Thoracic aorta (tissue), 2 donors: ENCODE data around the gene RCL1. TPM values are rescaled to one million over a fixed set of nuclear protein-coding genes. Genes with fewer than 3 reads are reported as not detected.
"Not testable (repeated sequence)": the region's sequence is repeated elsewhere in the genome, so short reads cannot be mapped to it uniquely, and the experiment has no call there.

Experiments
- ATAC-seq: fragments of 150-250 bp; one replicate; pipeline ENCODE4 v1.8.0; 2017; ENCODE audit warnings: low read depth; ENCODE audit not compliant: insufficient number of reproducible peaks, low FRiP score
- DNase-seq: peaks from one replicate; pipeline ENCODE4 v3.0.0-alpha.2; 2020; ENCODE audit warnings: low spot score
- H3K27ac ChIP-seq, 2 donors: fragments of 200-600 bp; sonication (generic); 1 replicate in 1 of 2; 2 replicates in 1 of 2; pipeline ENCODE4 v1.5.1; 2016; ENCODE audit warnings: mild to moderate bottlenecking in 2 of 2, moderate library complexity in 2 of 2
- H3K27me3 ChIP-seq: fragments of 200-600 bp; sonication (generic); replicated peaks from 2 replicates; pipeline ENCODE4 v1.6.0; 2016; ENCODE audit warnings: mild to moderate bottlenecking; ENCODE audit not compliant: insufficient read depth
- H3K36me3 ChIP-seq: fragments of 200-600 bp; sonication (generic); one replicate; pipeline ENCODE4 v1.5.1; 2016
- H3K4me1 ChIP-seq, 2 donors: fragments of 200-600 bp; sonication (generic); 1 replicate in 1 of 2; 2 replicates in 1 of 2; pipeline versions ENCODE4 v1.5.1 to v1.6.0; 2016; ENCODE audit warnings: low read depth in 2 of 2, mild to moderate bottlenecking in 1 of 2; ENCODE audit not compliant: control insufficient read depth in 1 of 2
- H3K4me3 ChIP-seq: fragments of 200-600 bp; sonication (generic); 2 replicates; pipeline ENCODE4 v1.5.1; 2016; ENCODE audit warnings: mild to moderate bottlenecking
- H3K9me3 ChIP-seq: fragments of 200-600 bp; sonication (generic); 2 replicates; pipeline ENCODE4 v1.5.1; 2016
- CTCF ChIP-seq: fragments of 200-600 bp; sonication (generic); IDR thresholded peaks from one replicate; pipeline ENCODE4 v1.5.1; 2019; ENCODE audit warnings: antibody characterized with exemption
- total RNA-seq, 2 donors: library from RNA; depleted of rRNA; stranded (reverse); fragments of >200 nt; gene quantifications; one replicate each; pipeline versions ENCODE4 v1.1.0 to v1.2.3, GENCODE V29; 2016

RCL1 gene
- total RNA-seq, 2 donors from 2014 or later: 29.6 to 62.2 TPM

DNA sequence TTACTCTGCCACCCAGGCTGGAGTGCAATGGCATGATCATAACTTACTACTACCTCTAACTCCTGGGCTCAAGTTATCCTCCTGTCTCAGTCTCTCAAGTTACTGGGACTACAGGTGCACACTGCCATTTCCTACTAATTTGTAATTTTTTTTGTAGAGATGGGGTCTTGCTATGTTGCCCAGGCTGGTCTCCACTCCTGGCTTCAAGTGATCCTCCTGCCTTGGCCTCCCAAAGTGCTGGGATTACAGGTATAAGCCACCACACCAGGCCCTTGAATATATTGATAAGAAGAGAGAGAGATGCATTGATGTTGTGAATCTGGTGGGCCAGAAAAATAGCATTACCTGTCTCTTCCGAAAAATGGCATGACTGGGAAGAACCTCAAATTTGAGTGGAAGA, 21.0 kb upstream of the RCL1 start:
- no peaks in the 10 kb centered on the region for H3K36me3 ChIP-seq
- no peak for TF ChIP-seq CTCF
- no peak overlapping the region for H3K4me3 ChIP-seq
- H3K27ac ChIP-seq: no peak overlapping the region
- no peaks in the 10 kb centered on the region for H3K4me1 ChIP-seq
- H3K9me3 ChIP-seq: no peaks in the 10 kb centered on the region
- DNase-seq (no peak), ATAC-seq (no peak)
- no peaks in the 10 kb centered on the region for H3K27me3 ChIP-seq

GRCh38 chr9:4774209-4774608, 18.5 kb upstream of the RCL1 start:
- ATAC-seq: peak; percentile 69

GRCh38 chr9:4774958-4775357, 17.8 kb upstream of the RCL1 start:
- not testable (repeated sequence) for H3K36me3 ChIP-seq, H3K4me1 ChIP-seq, H3K27me3 ChIP-seq, DNase-seq, ATAC-seq, H3K27ac ChIP-seq, H3K9me3 ChIP-seq, H3K4me3 ChIP-seq

More at GRCh38 chr9:4774209-4774608, 18.5 kb upstream of the RCL1 start:
- no peak overlapping the region for H3K4me3 ChIP-seq
- H3K36me3 ChIP-seq: no peaks in the 10 kb centered on the region
- no peaks in the 10 kb centered on the region for H3K9me3 ChIP-seq
- DNase-seq: no peak
- H3K4me1 ChIP-seq: no peaks in the 10 kb centered on the region
- no peak overlapping the region for H3K27ac ChIP-seq
- H3K27me3 ChIP-seq: no peaks in the 10 kb centered on the region
- TF ChIP-seq CTCF: no peak

DNA sequence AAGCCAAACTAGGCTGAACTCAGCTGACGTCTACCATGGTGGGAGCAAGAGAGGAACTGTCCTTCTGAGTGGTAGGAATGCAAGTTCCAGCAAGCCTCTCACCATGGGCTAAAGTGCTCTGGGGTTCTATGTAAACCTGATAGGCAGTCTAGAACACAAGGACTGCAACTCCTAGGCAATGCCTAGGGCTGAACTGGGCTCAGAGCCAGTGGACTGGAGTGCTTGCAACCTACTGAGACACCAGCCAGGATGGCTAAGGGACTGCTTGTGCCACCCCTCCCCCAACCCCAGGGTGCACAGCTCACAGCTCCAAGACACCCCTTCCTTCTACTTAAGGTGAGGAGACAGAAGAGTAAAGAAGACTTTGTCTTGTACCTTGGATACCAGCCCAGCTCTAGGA, 12.1 kb upstream of the RCL1 start:
- Histone ChIP-seq H3K4me1 (no peaks in the 10 kb centered on the region), H3K36me3 (no peaks in the 10 kb centered on the region), H3K9me3 (no peaks in the 10 kb centered on the region), H3K27me3 (no peaks in the 10 kb centered on the region), H3K4me3 (no peak overlapping the region), H3K27ac (no peak overlapping the region)
- ATAC-seq: no peak
- no peak for DNase-seq
- TF ChIP-seq CTCF: no peak

DNA sequence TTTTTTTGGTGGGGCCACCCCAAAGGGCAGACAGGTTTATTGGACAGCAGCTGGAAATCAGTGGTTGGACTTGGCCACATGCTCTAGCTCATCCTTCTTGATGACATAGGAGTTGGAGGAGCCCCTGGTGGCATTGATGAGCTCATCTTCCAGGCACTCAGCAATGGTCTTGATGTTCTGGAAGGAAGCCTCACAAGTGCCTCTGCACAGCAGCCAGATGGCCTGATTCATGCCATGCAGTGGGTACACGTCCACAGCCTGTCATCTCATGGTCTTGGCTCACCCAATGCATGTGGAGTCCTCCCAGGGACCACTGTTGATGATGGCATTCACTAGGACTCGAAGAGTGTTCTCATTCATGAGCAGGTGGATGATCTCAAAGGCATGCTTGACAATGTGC, 11.3 kb upstream of the RCL1 start:
- TF ChIP-seq CTCF: no peak
- DNase-seq (no peak), ATAC-seq (no peak)
- H3K27ac ChIP-seq: no peak overlapping the region
- H3K4me1 ChIP-seq: no peaks in the 10 kb centered on the region
- no peak overlapping the region for H3K4me3 ChIP-seq
- H3K9me3 ChIP-seq: no peaks in the 10 kb centered on the region
- H3K27me3 ChIP-seq: no peaks in the 10 kb centered on the region
- H3K36me3 ChIP-seq: no peaks in the 10 kb centered on the region

GRCh38 chr9:4783191-4783590, 9.6 kb upstream of the RCL1 start:
- not testable (repeated sequence) for H3K9me3 ChIP-seq, H3K27me3 ChIP-seq, H3K4me1 ChIP-seq, H3K27ac ChIP-seq, ATAC-seq, H3K4me3 ChIP-seq, H3K36me3 ChIP-seq, DNase-seq
